MM.1S (cell line): Measurements from ENCODE around the gene ARL15.

Source experiments
- CTCF ChIP-seq: fragments of 300-600 bp; sonication (generic); IDR thresholded peaks from 2 replicates; pipeline ENCODE4 v1.5.1; 2016; ENCODE audit warnings: antibody characterized with exemption, low read length, mixed read lengths
- EZH2 ChIP-seq: fragments of 300-600 bp; sonication (generic); optimal IDR thresholded peaks from 2 replicates; pipeline ENCODE3; 2017; ENCODE audit warnings: low read depth, mild to moderate bottlenecking, antibody characterized with exemption, low read length, mixed read lengths

DNA sequence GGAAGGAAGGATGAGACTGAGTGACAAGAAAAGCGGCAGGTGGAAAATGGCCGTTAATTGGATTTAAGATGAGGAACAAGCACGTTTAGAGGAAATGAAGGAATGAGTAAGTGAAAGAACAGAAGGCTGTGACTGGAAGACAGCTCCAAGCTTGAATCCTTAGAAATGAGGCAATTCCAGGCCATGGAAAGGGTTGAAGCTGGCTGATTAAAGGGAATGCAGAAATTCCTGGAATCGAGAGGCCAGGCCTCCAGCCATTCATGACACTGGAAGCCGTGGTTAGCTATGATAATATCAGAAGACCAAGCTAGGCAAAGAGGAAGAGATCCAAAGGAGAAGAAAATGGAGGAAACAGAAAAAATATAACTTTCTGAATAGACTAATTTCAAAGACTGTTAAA lies 84.2 kb downstream of the ARL15 start:
- TF ChIP-seq CTCF (no peak), EZH2 (no peak)
